Ascending aorta (tissue), 2 donors: ENCODE measurements around the gene CX3CL1. TPM values are rescaled to one million over a fixed set of nuclear protein-coding genes. Genes with fewer than 3 reads are reported as not detected.
"Not testable (repeated sequence)": the region's sequence is repeated elsewhere in the genome, so short reads cannot be mapped to it uniquely, and the experiment has no call there.

Source experiments
- DNase-seq, 2 donors: peaks; one replicate each; pipeline ENCODE4 v3.0.0-alpha.2; 2019; ENCODE audit warnings: low spot score in 2 of 2
- H3K27ac ChIP-seq, 2 donors: fragments of 200-600 bp; sonication (generic); one replicate each; pipeline ENCODE4 v1.5.1; 2016 to 2017; ENCODE audit warnings: mild to moderate bottlenecking in 1 of 2
- H3K27me3 ChIP-seq: fragments of 200-600 bp; sonication (generic); one replicate; pipeline ENCODE4 v1.5.1; 2017
- H3K36me3 ChIP-seq, 2 donors: fragments of 200-600 bp; sonication (generic); one replicate each; pipeline ENCODE4 v1.5.1; 2016
- H3K4me1 ChIP-seq, 2 donors: fragments of 200-600 bp; sonication (generic); one replicate each; pipeline ENCODE4 v1.5.1; 2016 to 2017; ENCODE audit warnings: mild to moderate bottlenecking in 1 of 2
- H3K4me3 ChIP-seq, 2 donors: fragments of 200-600 bp; sonication (generic); one replicate each; pipeline ENCODE4 v1.5.1; 2016 to 2017; ENCODE audit warnings: mild to moderate bottlenecking in 1 of 2
- H3K9me3 ChIP-seq, 2 donors: fragments of 200-600 bp; sonication (generic); one replicate each; pipeline ENCODE4 v1.5.1; 2016
- intact Hi-C: fragments of 100-400 bp; cut with DNase I; formaldehyde crosslinking; loops from one replicate; pipeline ENCODE4 v1.15.1; 2023
- total RNA-seq: library from RNA; depleted of rRNA; stranded (reverse); fragments of >200 nt; gene quantifications from one replicate; pipeline ENCODE4 v1.1.0, GENCODE V29; 2016
- TF ChIP-seq, protein P1 (sequence below), 3 experiments: fragments of 200-600 bp in 2 of 3; fragments of 450-650 bp in 1 of 3; sonication (generic) in 2 of 3; IDR thresholded peaks; one replicate each; pipeline ENCODE4 v1.5.1; 2016 to 2019; ENCODE audit warnings: antibody characterized with exemption in 3 of 3, mild to moderate bottlenecking in 1 of 3, moderate library complexity in 1 of 3

The CX3CL1 gene
- total RNA-seq, 1 donor from 2014 or later: 251 TPM

GRCh38 chr16:57391300-57391699, 19.0 kb downstream of the CX3CL1 start:
- H3K36me3 ChIP-seq: no peaks in the 10 kb centered on the region
- DNase-seq: no peak
- TF ChIP-seq, protein P1, sequence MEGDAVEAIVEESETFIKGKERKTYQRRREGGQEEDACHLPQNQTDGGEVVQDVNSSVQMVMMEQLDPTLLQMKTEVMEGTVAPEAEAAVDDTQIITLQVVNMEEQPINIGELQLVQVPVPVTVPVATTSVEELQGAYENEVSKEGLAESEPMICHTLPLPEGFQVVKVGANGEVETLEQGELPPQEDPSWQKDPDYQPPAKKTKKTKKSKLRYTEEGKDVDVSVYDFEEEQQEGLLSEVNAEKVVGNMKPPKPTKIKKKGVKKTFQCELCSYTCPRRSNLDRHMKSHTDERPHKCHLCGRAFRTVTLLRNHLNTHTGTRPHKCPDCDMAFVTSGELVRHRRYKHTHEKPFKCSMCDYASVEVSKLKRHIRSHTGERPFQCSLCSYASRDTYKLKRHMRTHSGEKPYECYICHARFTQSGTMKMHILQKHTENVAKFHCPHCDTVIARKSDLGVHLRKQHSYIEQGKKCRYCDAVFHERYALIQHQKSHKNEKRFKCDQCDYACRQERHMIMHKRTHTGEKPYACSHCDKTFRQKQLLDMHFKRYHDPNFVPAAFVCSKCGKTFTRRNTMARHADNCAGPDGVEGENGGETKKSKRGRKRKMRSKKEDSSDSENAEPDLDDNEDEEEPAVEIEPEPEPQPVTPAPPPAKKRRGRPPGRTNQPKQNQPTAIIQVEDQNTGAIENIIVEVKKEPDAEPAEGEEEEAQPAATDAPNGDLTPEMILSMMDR (IDR thresholded peaks at IDR 0.05): no peak
- no peaks in the 10 kb centered on the region for H3K9me3 ChIP-seq
- H3K4me3 ChIP-seq: no peak overlapping the region
- peaks cover 0 to 6% of the 10 kb centered on the region in 2 donors for H3K4me1 ChIP-seq
- intact Hi-C loops: no loop called here
- no peak overlapping the region for H3K27ac ChIP-seq
- H3K27me3 ChIP-seq: no peaks in the 10 kb centered on the region

GRCh38 chr16:57391708-57392107, 19.4 kb downstream of the CX3CL1 start:
- DNase-seq: no peak
- TF ChIP-seq, protein P1 (IDR thresholded peaks at IDR 0.05): no peak
- intact Hi-C loops: no loop called here

GRCh38 chr16:57392694-57393093, 20.4 kb downstream of the CX3CL1 start:
- no peaks in the 10 kb centered on the region for H3K36me3 ChIP-seq
- TF ChIP-seq, protein P1 (IDR thresholded peaks at IDR 0.05): no peak
- no peak overlapping the region for H3K4me3 ChIP-seq
- H3K4me1 ChIP-seq: no peaks in the 10 kb centered on the region
- H3K27ac ChIP-seq: no peak overlapping the region
- intact Hi-C loops: no loop called here
- H3K27me3 ChIP-seq: no peaks in the 10 kb centered on the region
- DNase-seq: no peak
- no peaks in the 10 kb centered on the region for H3K9me3 ChIP-seq

More at GRCh38 chr16:57391708-57392107, 19.4 kb downstream of the CX3CL1 start:
- no peak overlapping the region for H3K27ac ChIP-seq
- H3K36me3 ChIP-seq: no peaks in the 10 kb centered on the region
- no peaks in the 10 kb centered on the region for H3K27me3 ChIP-seq
- no peaks in the 10 kb centered on the region for H3K9me3 ChIP-seq
- peaks cover 0 to 2% of the 10 kb centered on the region in 2 donors for H3K4me1 ChIP-seq
- no peak overlapping the region for H3K4me3 ChIP-seq

DNA sequence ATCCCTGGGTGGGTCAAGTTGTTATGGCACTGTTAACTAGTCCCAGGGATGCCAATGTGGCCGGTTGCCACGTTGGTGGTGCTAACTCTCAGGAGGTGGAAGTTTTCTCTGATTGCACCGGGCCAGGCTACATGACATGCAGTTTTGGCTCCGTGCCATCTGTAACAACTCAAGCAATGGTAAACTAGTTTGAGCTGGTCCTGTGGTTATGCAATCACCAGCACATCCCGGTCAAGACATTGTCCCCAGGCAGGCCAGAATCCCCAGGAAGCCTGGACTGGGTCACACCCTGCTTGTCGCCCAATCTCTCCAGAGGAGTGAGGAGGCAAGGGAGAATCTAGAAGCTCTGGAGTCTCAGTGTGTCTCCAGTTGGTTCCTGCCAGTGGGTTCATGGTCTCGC, 22.2 kb downstream of the CX3CL1 start:
- H3K27ac ChIP-seq: no peak overlapping the region
- intact Hi-C loops: no loop called here
- TF ChIP-seq, protein P1 (IDR thresholded peaks at IDR 0.05): no peak
- H3K27me3 ChIP-seq: no peaks in the 10 kb centered on the region
- H3K4me3 ChIP-seq: no peak overlapping the region
- no peaks in the 10 kb centered on the region for H3K9me3 ChIP-seq
- DNase-seq: no peak
- H3K4me1 ChIP-seq: no peaks in the 10 kb centered on the region
- no peaks in the 10 kb centered on the region for H3K36me3 ChIP-seq

DNA sequence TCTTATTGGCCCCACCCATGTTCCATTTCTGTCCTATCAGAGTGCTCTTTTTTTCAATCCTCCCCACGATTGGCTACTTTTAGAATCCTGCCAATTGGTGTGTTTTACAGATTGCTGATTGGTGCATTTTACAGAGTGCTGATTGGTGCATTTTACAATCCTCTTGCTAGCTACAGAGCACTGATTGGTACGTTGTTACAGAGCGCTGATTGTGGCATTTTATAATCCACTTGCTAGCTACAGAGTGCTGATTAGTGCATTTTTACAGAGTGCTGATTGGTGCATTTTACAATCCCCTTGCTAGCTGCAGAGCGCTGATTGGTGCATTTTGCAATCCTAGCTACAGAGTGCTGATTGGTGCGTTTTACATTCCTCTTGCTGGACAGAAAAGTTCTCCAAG, 22.7 kb downstream of the CX3CL1 start:
- TF ChIP-seq, protein P1 (IDR thresholded peaks at IDR 0.05): no peak
- H3K4me3 ChIP-seq: no peak overlapping the region
- no peaks in the 10 kb centered on the region for H3K36me3 ChIP-seq
- no peak for DNase-seq
- H3K9me3 ChIP-seq: no peaks in the 10 kb centered on the region
- no peak overlapping the region for H3K27ac ChIP-seq
- H3K4me1 ChIP-seq: no peaks in the 10 kb centered on the region
- intact Hi-C loops: no loop called here
- H3K27me3 ChIP-seq: no peaks in the 10 kb centered on the region

DNA sequence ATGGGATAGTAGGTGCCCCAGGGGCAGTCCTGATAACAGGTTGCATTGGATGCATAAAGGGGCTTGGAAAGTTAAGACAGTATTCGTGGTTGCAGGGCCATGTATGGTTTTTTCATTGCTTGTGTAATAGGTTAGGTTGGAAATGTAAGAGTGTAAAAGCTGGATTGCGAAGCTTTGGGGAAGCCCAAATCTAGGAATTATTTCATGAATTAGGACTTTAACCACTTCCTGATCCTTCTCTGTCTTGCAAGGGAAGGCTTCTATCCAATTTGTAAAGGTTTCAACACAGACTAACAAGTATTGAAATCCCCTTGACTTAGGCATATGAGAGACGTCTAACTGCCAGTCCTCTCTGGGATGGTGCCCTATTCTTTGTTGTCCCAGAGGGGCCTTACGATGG, 24.5 kb downstream of the CX3CL1 start:
- Histone ChIP-seq H3K27ac (no peak overlapping the region), H3K4me1 (no peaks in the 10 kb centered on the region), H3K4me3 (no peak overlapping the region), H3K36me3 (no peaks in the 10 kb centered on the region), H3K27me3 (no peaks in the 10 kb centered on the region), H3K9me3 (no peaks in the 10 kb centered on the region)
- intact Hi-C loops: no loop called here
- TF ChIP-seq, protein P1 (IDR thresholded peaks at IDR 0.05): no peak
- DNase-seq: no peak

DNA sequence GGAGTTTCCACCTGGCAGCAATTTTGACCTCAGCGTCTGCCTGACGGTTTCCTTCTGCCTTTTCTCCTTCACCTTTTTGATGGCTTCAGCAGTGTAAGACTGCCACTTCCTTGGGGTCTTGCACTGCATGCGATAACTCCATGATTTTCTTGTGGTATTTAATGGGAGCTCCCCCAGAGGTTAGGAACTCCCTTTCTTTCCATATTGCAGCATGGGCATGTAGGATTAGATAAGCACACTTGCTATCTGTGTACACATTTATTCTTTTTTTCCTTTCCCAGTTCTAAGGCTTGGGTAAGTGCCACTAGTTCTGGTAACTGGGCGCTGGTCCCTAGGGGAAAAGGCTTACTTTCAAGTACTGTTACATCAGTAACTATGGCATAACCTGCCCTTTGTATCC, 25.2 kb downstream of the CX3CL1 start:
- H3K36me3 ChIP-seq, H3K27ac ChIP-seq, H3K4me3 ChIP-seq, H3K27me3 ChIP-seq, H3K9me3 ChIP-seq, intact Hi-C loops, DNase-seq, H3K4me1 ChIP-seq: not testable (repeated sequence)
